Naive thymus-derived CD4-positive, alpha-beta T cell (primary cell): ENCODE measurements around the gene UBE2K. TPM values are rescaled to one million over a fixed set of nuclear protein-coding genes. Genes with fewer than 3 reads are reported as not detected.
"Not testable (repeated sequence)": the region's sequence is repeated elsewhere in the genome, so short reads cannot be mapped to it uniquely, and the experiment has no call there.

ENCODE experiments used
- ATAC-seq: fragments of 150-1000 bp; cut with Tn5 transposase; 2 replicates; pipeline ENCODE4 v1.10.0; 2021; ENCODE audit warnings: mild to moderate bottlenecking, moderate library complexity
- CTCF ChIA-PET: fragments of 350-600 bp; sonication (Branson Sonifier 250); formaldehyde crosslinking; loops from one replicate; lab custom pipeline; 2021; ENCODE audit warnings: antibody characterized with exemption; lab: Charles Lee
- POLR2A ChIA-PET: fragments of 350-600 bp; sonication (Branson Sonifier 250); formaldehyde crosslinking; loops from one replicate; lab custom pipeline; 2021; ENCODE audit warnings: antibody characterized with exemption, inconsistent platforms; lab: Charles Lee
- DNase-seq, 9 donors: peaks; one replicate each; pipeline versions ENCODE4 v3.0.0 to v3.0.0-alpha.2; 2020 to 2022; ENCODE audit warnings: mixed read lengths in 1 of 9
- H3K27ac ChIP-seq: one replicate; pipeline ENCODE4 v1.7.0; 2013; ENCODE audit warnings: mild to moderate bottlenecking, low read depth, low read length, moderate library complexity
- H3K27me3 ChIP-seq, 2 donors: one replicate each; pipeline ENCODE4 v1.7.0; 2013; ENCODE audit warnings: low read length in 2 of 2, mild to moderate bottlenecking in 2 of 2, moderate library complexity in 2 of 2; ENCODE audit not compliant: control insufficient read depth in 2 of 2, insufficient read depth in 2 of 2
- H3K36me3 ChIP-seq, 3 experiments: 1 replicate in 2 of 3; 2 replicates in 1 of 3; pipeline ENCODE4 v1.7.0; 2013; ENCODE audit warnings: low read length in 3 of 3, mild to moderate bottlenecking in 3 of 3, moderate library complexity in 1 of 3; ENCODE audit not compliant: insufficient read depth in 3 of 3, control insufficient read depth in 2 of 3
- H3K4me1 ChIP-seq, 2 donors: one replicate each; pipeline ENCODE4 v1.7.0; 2013; ENCODE audit warnings: low read length in 2 of 2, mild to moderate bottlenecking in 2 of 2, moderate library complexity in 1 of 2; ENCODE audit not compliant: control insufficient read depth in 2 of 2, insufficient read depth in 2 of 2
- H3K4me3 ChIP-seq: 2 replicates; pipeline ENCODE4 v1.7.0; 2013; ENCODE audit warnings: mild to moderate bottlenecking, low read length
- H3K9me3 ChIP-seq, 3 experiments: 1 replicate in 2 of 3; 2 replicates in 1 of 3; pipeline ENCODE4 v1.7.0; 2013; ENCODE audit warnings: low read length in 3 of 3; ENCODE audit not compliant: control insufficient read depth in 2 of 3
- H3K27ac Mint-ChIP-seq, 9 donors: one replicate each; pipeline ENCODE4 v1.8.0; 2020 to 2022; ENCODE audit warnings: mixed read lengths in 9 of 9, mild to moderate bottlenecking in 8 of 9, moderate library complexity in 5 of 9, inconsistent platforms in 2 of 9
- H3K27me3 Mint-ChIP-seq, 5 donors: one replicate each; pipeline ENCODE4 v1.8.0; 2021 to 2022; ENCODE audit warnings: mixed read lengths in 5 of 5, mild to moderate bottlenecking in 1 of 5
- H3K36me3 Mint-ChIP-seq, 5 donors: one replicate each; pipeline ENCODE4 v1.8.0; 2020 to 2022; ENCODE audit warnings: mixed read lengths in 5 of 5, mild to moderate bottlenecking in 3 of 5, inconsistent platforms in 1 of 5
- H3K4me1 Mint-ChIP-seq, 7 donors: one replicate each; pipeline ENCODE4 v1.8.0; 2020 to 2022; ENCODE audit warnings: mixed read lengths in 7 of 7, mild to moderate bottlenecking in 3 of 7, inconsistent platforms in 1 of 7
- H3K4me3 Mint-ChIP-seq, 10 donors: one replicate each; pipeline ENCODE4 v1.8.0; 2020 to 2022; ENCODE audit warnings: mild to moderate bottlenecking in 10 of 10, mixed read lengths in 10 of 10, moderate library complexity in 6 of 10, inconsistent platforms in 2 of 10
- H3K9me3 Mint-ChIP-seq, 11 donors: one replicate each; pipeline ENCODE4 v1.8.0; 2020 to 2022; ENCODE audit warnings: mixed read lengths in 11 of 11, mild to moderate bottlenecking in 4 of 11, inconsistent platforms in 1 of 11, moderate library complexity in 1 of 11
- intact Hi-C, 2 donors: fragments of 100-400 bp; cut with micrococcal nuclease; formaldehyde crosslinking; loops; one replicate each; pipeline ENCODE4 v1.15.1; 2023
- polyA plus RNA-seq, 2 donors: library from polyadenylated mRNA; unstranded; fragments of 300-500 nt; fragmentation: Illumina TruSeq; gene quantifications; one replicate each; pipeline ENCODE4 v1.2.3, GENCODE V29; 2021
- total RNA-seq, 6 experiments: library from RNA in 5 of 6; stranded (reverse) in 5 of 6; gene quantifications; 1 replicate in 5 of 6; 2 replicates in 1 of 6; pipeline ENCODE4 v1.2.3 and lab custom pipeline; 2021 to 2026

The UBE2K gene
- total and polyA plus RNA-seq, 7 experiments from 2014 or later: 31.1 to 85.0 (median 44.2) TPM

DNA sequence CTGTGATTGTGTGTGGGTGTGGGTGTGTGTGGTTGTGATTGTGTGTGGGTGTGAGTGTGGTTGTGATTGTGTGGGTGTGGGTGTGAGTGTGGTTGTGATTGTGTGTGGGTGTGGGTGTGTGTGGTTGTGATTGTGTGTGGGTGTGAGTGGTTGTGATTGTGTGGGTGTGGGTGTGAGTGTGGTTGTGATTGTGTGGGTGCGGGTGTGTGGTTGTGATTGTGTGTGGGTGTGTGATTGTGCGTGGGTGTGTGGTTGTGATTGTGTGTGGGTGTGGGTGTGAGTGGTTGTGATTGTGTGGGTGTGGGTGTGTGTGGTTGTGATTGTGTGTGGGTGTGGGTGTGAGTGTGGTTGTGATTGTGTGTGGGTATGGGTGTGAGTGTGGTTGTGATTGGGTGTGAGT is 115.8 kb downstream of the UBE2K start:
- H3K36me3 Mint-ChIP-seq: peaks cover 0 to 17% (median 0%) of the 10 kb centered on the region in 5 donors
- ATAC-seq, H3K4me1 ChIP-seq, H3K27me3 ChIP-seq, H3K27ac ChIP-seq, intact Hi-C loops, CTCF ChIA-PET, H3K4me3 Mint-ChIP-seq, POLR2A ChIA-PET, H3K36me3 ChIP-seq, DNase-seq, H3K9me3 ChIP-seq, H3K4me3 ChIP-seq, H3K27me3 Mint-ChIP-seq: not testable (repeated sequence)
- H3K4me1 Mint-ChIP-seq: peaks cover 0 to 13% (median 0%) of the 10 kb centered on the region in 7 donors
- peaks cover 0 to 23% (median 0%) of the 10 kb centered on the region in 11 donors for H3K9me3 Mint-ChIP-seq
- peak overlapping the region in 1 of 9 donors; percentile 56 for H3K27ac Mint-ChIP-seq

DNA sequence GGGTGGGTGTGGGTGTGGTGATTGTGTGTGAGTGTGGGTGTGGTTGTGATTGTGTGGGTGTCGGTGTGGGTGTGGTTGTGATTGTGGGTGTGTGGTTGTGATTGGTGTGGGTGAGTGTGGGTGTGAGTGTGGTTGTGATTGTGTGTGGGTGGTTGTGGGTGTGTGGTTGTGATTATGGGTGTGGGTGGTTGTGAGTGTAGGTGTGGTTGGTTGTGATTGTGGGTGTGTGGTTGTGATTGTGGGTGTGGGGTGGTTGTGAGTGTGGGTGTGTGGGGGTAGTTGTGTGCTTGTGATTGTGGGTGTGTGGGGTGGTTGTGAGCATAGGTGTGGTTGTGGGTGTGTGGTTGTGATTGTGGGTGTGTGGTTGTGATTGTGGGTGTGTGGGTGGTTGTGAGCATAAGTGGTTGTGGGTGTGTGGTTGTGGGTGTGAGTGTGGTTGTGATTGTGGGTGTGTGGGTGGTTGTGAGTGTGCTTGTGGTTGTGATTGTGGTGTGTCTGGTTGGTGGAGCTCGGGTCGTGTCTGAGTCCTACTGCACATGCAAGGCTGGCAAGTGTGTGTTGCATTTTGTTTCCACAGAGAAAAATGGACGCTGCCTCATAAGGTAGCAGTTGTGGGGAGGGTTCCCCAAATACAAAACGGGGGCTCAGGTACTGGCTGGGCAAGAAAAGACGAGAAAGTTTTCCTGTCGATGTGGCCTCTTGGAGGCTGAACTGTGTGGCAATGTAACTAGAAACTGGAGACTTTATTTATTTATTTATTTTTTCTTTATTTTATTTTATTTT is 116.7 kb downstream of the UBE2K start:
- Histone ChIP-seq H3K36me3 (no peaks in the 10 kb centered on the region), H3K4me1 (no peaks in the 10 kb centered on the region), H3K27ac (no peak overlapping the region), H3K9me3 (peaks cover 0 to 4% (median 0%) of the 10 kb centered on the region in 3 experiments), H3K4me3 (no peak overlapping the region), H3K27me3 (no peaks in the 10 kb centered on the region)
- Mint-ChIP-seq H3K36me3 (peaks cover 0 to 17% (median 0%) of the 10 kb centered on the region in 5 donors), H3K4me3 (peak overlapping the region in 1 of 10 donors; percentile 24), H3K27ac (peak overlapping the region in 4 of 9 donors; percentile 55 to 90 (median 76)), H3K4me1 (peaks cover 0 to 13% (median 0%) of the 10 kb centered on the region in 7 donors), H3K9me3 (peaks cover 0 to 19% (median 0%) of the 10 kb centered on the region in 11 donors), H3K27me3 (peaks cover 0 to 3% (median 0%) of the 10 kb centered on the region in 5 donors)
- ChIA-PET CTCF (no interaction called here), POLR2A (no interaction called here)
- DNase-seq: peak in 4 of 9 donors; percentile 6 to 23 (median 16)
- peak; percentile 32 for ATAC-seq
- intact Hi-C loops: no loop called here

DNA sequence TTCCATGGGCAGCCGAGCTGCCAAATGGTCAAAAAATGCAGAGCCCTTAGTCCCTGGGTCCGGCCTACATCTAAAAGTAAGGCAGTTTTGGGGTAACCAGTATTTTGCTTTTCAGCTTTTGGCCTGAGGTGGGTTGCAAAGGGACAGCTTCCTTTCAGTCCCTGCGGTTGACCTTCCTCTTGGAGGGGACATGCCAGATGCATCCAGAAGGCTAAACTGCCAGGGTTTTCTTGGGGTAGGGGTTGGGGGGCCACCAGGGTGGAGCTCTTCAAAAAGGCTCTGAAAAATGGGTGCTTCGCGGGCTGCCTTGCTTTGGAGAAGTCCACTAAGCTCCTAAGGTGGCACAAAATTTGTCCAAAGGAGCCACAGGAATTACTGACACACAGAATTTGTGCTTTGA is 120.7 kb downstream of the UBE2K start:
- POLR2A ChIA-PET: interaction anchor here (0.5 kb wide), 1 partner anchor 236 kb away, joined by 3 read pairs; no protein-coding TSS in a partner anchor
- H3K9me3 ChIP-seq: peaks cover 0 to 4% (median 0%) of the 10 kb centered on the region in 3 experiments
- CTCF ChIA-PET: no interaction called here
- Mint-ChIP-seq H3K36me3 (peaks cover 0 to 13% (median 6%) of the 10 kb centered on the region in 5 donors), H3K4me1 (peaks cover 0 to 6% (median 0%) of the 10 kb centered on the region in 7 donors), H3K27ac (peak overlapping the region in 1 of 9 donors; percentile 41), H3K4me3 (no peak overlapping the region), H3K27me3 (no peaks in the 10 kb centered on the region), H3K9me3 (peaks cover 0 to 7% (median 0%) of the 10 kb centered on the region in 11 donors)
- no peak overlapping the region for H3K4me3 ChIP-seq
- intact Hi-C loops: no loop called here
- H3K27me3 ChIP-seq: no peaks in the 10 kb centered on the region
- no peaks in the 10 kb centered on the region for H3K4me1 ChIP-seq
- no peak overlapping the region for H3K27ac ChIP-seq
- DNase-seq (no peak), ATAC-seq (no peak)
- no peaks in the 10 kb centered on the region for H3K36me3 ChIP-seq

GRCh38 chr4:39820186-39820585 is 122.2 kb downstream of the UBE2K start:
- DNase-seq (no peak), ATAC-seq (no peak)
- Histone ChIP-seq H3K27me3 (no peaks in the 10 kb centered on the region), H3K9me3 (no peaks in the 10 kb centered on the region), H3K4me1 (no peaks in the 10 kb centered on the region), H3K4me3 (no peak overlapping the region), H3K36me3 (peaks cover 0 to 4% (median 0%) of the 10 kb centered on the region in 3 experiments), H3K27ac (no peak overlapping the region)
- Mint-ChIP-seq H3K27ac (peak overlapping the region in 3 of 9 donors; percentile 10 to 63 (median 52)), H3K4me3 (no peak overlapping the region), H3K4me1 (no peaks in the 10 kb centered on the region), H3K36me3 (peaks cover 0 to 23% (median 9%) of the 10 kb centered on the region in 5 donors), H3K27me3 (no peaks in the 10 kb centered on the region), H3K9me3 (no peaks in the 10 kb centered on the region)
- POLR2A ChIA-PET: no interaction called here
- CTCF ChIA-PET: no interaction called here
- intact Hi-C loops: no loop called here

DNA sequence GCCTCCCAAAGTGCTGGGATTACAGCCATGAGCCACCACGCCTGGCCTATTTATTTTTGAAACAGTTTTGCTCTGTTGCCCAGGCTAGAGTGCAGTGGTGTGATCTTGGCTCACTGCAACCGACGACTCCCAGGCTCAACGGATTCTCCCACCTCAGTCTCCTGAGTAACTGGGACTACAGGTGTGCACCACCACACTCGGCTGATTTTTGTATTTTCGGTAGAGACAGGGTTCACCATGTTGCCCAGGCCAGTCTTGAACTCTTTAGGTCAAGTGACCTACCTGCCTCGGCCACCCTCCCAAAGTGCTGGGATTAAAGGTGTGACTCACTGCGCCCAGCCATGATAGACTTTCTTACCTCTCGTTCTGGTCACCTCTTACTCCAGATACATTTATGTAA is 124.0 kb downstream of the UBE2K start:
- Mint-ChIP-seq H3K4me3 (no peak overlapping the region), H3K4me1 (peaks cover 0 to 2% (median 0%) of the 10 kb centered on the region in 7 donors), H3K27ac (peak overlapping the region in 1 of 9 donors; percentile 38), H3K27me3 (no peaks in the 10 kb centered on the region), H3K36me3 (peaks cover 0 to 23% (median 9%) of the 10 kb centered on the region in 5 donors), H3K9me3 (no peaks in the 10 kb centered on the region)
- H3K27ac ChIP-seq: no peak overlapping the region
- ChIA-PET CTCF (no interaction called here), POLR2A (no interaction called here)
- intact Hi-C loops: no loop called here
- no peaks in the 10 kb centered on the region for H3K9me3 ChIP-seq
- H3K36me3 ChIP-seq: peaks cover 0 to 14% (median 0%) of the 10 kb centered on the region in 3 experiments
- ATAC-seq (no peak), DNase-seq (no peak)
- H3K4me1 ChIP-seq: no peaks in the 10 kb centered on the region
- no peaks in the 10 kb centered on the region for H3K27me3 ChIP-seq
- no peak overlapping the region for H3K4me3 ChIP-seq

DNA sequence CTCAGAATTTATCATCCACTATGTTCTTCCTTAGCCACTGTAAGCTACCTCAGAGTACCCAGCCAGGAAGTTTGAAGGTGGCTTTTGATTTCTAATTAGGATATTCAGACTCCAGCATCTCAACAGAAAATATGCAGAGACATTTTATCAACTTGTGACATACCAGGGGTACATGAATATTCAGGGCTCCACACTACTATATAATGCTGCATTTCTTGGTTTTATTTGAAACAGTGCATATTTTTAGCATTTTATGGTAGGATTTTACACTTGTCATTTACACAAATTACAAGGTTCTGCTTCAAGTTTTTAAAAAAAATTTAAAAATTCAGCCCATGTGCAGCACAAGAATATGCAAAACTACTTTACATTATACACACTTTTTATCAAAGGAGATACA is 124.7 kb downstream of the UBE2K start:
- H3K27ac Mint-ChIP-seq: peak overlapping the region in 2 of 9 donors; percentile 22 to 37
- H3K4me1 Mint-ChIP-seq: peaks cover 0 to 2% (median 0%) of the 10 kb centered on the region in 7 donors
- DNase-seq (no peak), ATAC-seq (no peak)
- Histone ChIP-seq H3K9me3 (no peaks in the 10 kb centered on the region), H3K27me3 (no peaks in the 10 kb centered on the region), H3K36me3 (peaks cover 0 to 16% (median 0%) of the 10 kb centered on the region in 3 experiments), H3K27ac (no peak overlapping the region), H3K4me3 (no peak overlapping the region), H3K4me1 (no peaks in the 10 kb centered on the region)
- peaks cover 0 to 24% (median 9%) of the 10 kb centered on the region in 5 donors for H3K36me3 Mint-ChIP-seq
- ChIA-PET CTCF (no interaction called here), POLR2A (no interaction called here)
- no peaks in the 10 kb centered on the region for H3K9me3 Mint-ChIP-seq
- no peak overlapping the region for H3K4me3 Mint-ChIP-seq
- intact Hi-C loops: no loop called here
- no peaks in the 10 kb centered on the region for H3K27me3 Mint-ChIP-seq
